ACC112 (cell line): ENCODE data around the gene GPRIN2.

Source experiments
- H2AFZ ChIP-seq: fragments of 200-600 bp; sonication (generic); one replicate; pipeline ENCODE4 v1.6.0; 2017; ENCODE audit warnings: antibody characterized with exemption, low read length; ENCODE audit not compliant: unreplicated experiment
- H3K27ac ChIP-seq: fragments of 200-600 bp; sonication (generic); 2 replicates; pipeline ENCODE4 v1.5.1; 2014; ENCODE audit warnings: low read depth, mild to moderate bottlenecking, antibody characterized with exemption, low read length, moderate library complexity
- H3K27me3 ChIP-seq: fragments of 200-600 bp; sonication (generic); 2 replicates; pipeline ENCODE4 v1.6.1; 2014; ENCODE audit warnings: mild to moderate bottlenecking, antibody characterized with exemption, low read length, moderate library complexity, mixed read lengths; ENCODE audit not compliant: insufficient read depth
- H3K36me3 ChIP-seq: fragments of 200-600 bp; sonication (generic); 2 replicates; pipeline ENCODE4 v1.6.1; 2016; ENCODE audit warnings: mild to moderate bottlenecking, antibody characterized with exemption, low read length, moderate library complexity, mixed read lengths; ENCODE audit not compliant: insufficient read depth
- H3K4me1 ChIP-seq: fragments of 200-600 bp; sonication (generic); one replicate; pipeline ENCODE4 v1.6.1; 2016; ENCODE audit warnings: low read length, mixed read lengths; ENCODE audit not compliant: insufficient read depth, unreplicated experiment, control insufficient read depth
- H3K4me3 ChIP-seq: fragments of 200-600 bp; sonication (generic); 2 replicates; pipeline ENCODE4 v1.5.1; 2014; ENCODE audit warnings: mild to moderate bottlenecking, low read depth, low read length
- H3K79me2 ChIP-seq: fragments of 200-600 bp; sonication (generic); one replicate; pipeline ENCODE4 v1.6.0; 2016; ENCODE audit warnings: low read length; ENCODE audit not compliant: control insufficient read depth, unreplicated experiment, insufficient read depth

GPRIN2 gene

GRCh38 chr10:46522295-46523118 is 34.0 kb downstream of the GPRIN2 start:
- H3K36me3 ChIP-seq: no peaks in the 10 kb centered on the region
- H3K27me3 ChIP-seq: no peaks in the 10 kb centered on the region
- H3K4me3 ChIP-seq: no peak overlapping the region
- H2AFZ ChIP-seq: no peak overlapping the region
- peak overlapping the region; percentile 93; the same call in 1 of the 2 replicates for H3K27ac ChIP-seq
- no peaks in the 10 kb centered on the region for H3K79me2 ChIP-seq
- peaks cover 43% of the 10 kb centered on the region for H3K4me1 ChIP-seq

GRCh38 chr10:46520941-46521340 is 35.5 kb downstream of the GPRIN2 start:
- peaks cover 53% of the 10 kb centered on the region for H3K4me1 ChIP-seq
- H3K27me3 ChIP-seq: no peaks in the 10 kb centered on the region
- no peak overlapping the region for H3K27ac ChIP-seq
- no peaks in the 10 kb centered on the region for H3K79me2 ChIP-seq
- H2AFZ ChIP-seq: no peak overlapping the region
- H3K4me3 ChIP-seq: no peak overlapping the region
- no peaks in the 10 kb centered on the region for H3K36me3 ChIP-seq

- H3K4me1 ChIP-seq: peaks cover 48% of the 10 kb centered on the region
- H3K36me3 ChIP-seq: no peaks in the 10 kb centered on the region
- H3K27ac ChIP-seq: no peak overlapping the region
- no peaks in the 10 kb centered on the region for H3K27me3 ChIP-seq
- no peaks in the 10 kb centered on the region for H3K79me2 ChIP-seq
- H2AFZ ChIP-seq: no peak overlapping the region
- H3K4me3 ChIP-seq: no peak overlapping the region
These were observed 36.1 kb downstream of the GPRIN2 start for GRCh38 chr10:46520381-46520780.

- H3K79me2 ChIP-seq: no peaks in the 10 kb centered on the region
- H3K36me3 ChIP-seq: no peaks in the 10 kb centered on the region
- peaks cover 26% of the 10 kb centered on the region for H3K4me1 ChIP-seq
- H3K4me3 ChIP-seq: no peak overlapping the region
- no peaks in the 10 kb centered on the region for H3K27me3 ChIP-seq
- H3K27ac ChIP-seq: no peak overlapping the region
- no peak overlapping the region for H2AFZ ChIP-seq
These were observed 38.3 kb downstream of the GPRIN2 start for GRCh38 chr10:46518028-46518725.

DNA sequence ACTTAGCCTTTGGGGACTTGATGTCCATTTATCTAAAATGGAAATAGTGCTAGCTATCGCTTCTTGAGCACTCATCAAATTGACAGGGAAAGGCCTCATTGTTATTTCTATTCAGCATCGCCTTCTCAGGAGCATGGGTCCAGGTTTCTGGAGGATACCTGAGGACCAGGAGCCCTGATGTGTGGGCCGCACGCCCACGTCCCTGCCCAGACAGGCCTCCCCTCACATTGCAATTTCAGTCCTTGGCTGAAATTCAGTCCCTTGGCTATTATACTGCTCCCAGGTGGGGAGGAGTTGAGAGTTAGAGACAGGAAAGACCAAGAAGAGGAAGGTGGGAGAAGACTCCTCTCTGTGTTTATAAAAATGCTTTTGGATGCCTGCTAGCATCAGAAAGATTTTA is 38.9 kb downstream of the GPRIN2 start:
- no peaks in the 10 kb centered on the region for H3K79me2 ChIP-seq
- H3K4me3 ChIP-seq: no peak overlapping the region
- H3K27me3 ChIP-seq: no peaks in the 10 kb centered on the region
- H3K4me1 ChIP-seq: peaks cover 20% of the 10 kb centered on the region
- no peak overlapping the region for H3K27ac ChIP-seq
- H3K36me3 ChIP-seq: no peaks in the 10 kb centered on the region
- no peak overlapping the region for H2AFZ ChIP-seq

- Histone ChIP-seq H3K4me3 (no peak overlapping the region), H3K79me2 (no peaks in the 10 kb centered on the region), H3K27ac (peak overlapping the region; percentile 23; the same call in 1 of the 2 replicates), H3K4me1 (peaks cover 18% of the 10 kb centered on the region), H3K36me3 (no peaks in the 10 kb centered on the region), H2AFZ (peak overlapping the region; percentile 81), H3K27me3 (no peaks in the 10 kb centered on the region)
These were observed 39.6 kb downstream of the GPRIN2 start for GRCh38 chr10:46516660-46517416.

- Histone ChIP-seq H2AFZ (no peak overlapping the region), H3K27ac (no peak overlapping the region), H3K4me3 (no peak overlapping the region), H3K79me2 (no peaks in the 10 kb centered on the region), H3K27me3 (no peaks in the 10 kb centered on the region), H3K36me3 (no peaks in the 10 kb centered on the region), H3K4me1 (peaks cover 10% of the 10 kb centered on the region)
These were observed 40.7 kb downstream of the GPRIN2 start for GRCh38 chr10:46515793-46516192.

- no peaks in the 10 kb centered on the region for H3K36me3 ChIP-seq
- H3K27ac ChIP-seq: no peak overlapping the region
- no peak overlapping the region for H2AFZ ChIP-seq
- peaks cover 10% of the 10 kb centered on the region for H3K4me1 ChIP-seq
- H3K79me2 ChIP-seq: no peaks in the 10 kb centered on the region
- H3K27me3 ChIP-seq: no peaks in the 10 kb centered on the region
- no peak overlapping the region for H3K4me3 ChIP-seq
These were observed 41.1 kb downstream of the GPRIN2 start for GRCh38 chr10:46515366-46515765.

DNA sequence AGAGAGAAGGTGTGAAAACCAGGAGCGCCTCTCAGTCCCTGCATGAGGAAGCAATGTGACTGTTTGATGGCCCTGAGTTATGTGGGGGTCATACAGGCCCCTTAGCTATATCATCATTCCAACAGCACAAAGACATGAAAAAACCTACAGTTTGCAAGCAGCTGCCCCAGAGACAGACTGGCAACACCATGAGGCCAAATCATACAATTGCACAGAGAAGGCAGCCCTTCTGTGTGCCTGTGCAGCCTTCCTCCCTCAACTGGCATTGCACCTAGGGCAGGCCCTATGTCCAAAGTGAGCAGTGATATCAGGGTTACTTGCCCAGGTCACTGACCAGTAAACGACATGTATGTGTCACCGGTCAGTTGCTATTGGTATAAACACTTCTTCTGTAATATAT is 41.6 kb downstream of the GPRIN2 start:
- Histone ChIP-seq H3K4me3 (no peak overlapping the region), H3K27me3 (no peaks in the 10 kb centered on the region), H3K27ac (no peak overlapping the region), H3K79me2 (no peaks in the 10 kb centered on the region), H3K36me3 (no peaks in the 10 kb centered on the region), H3K4me1 (peaks cover 10% of the 10 kb centered on the region), H2AFZ (no peak overlapping the region)

DNA sequence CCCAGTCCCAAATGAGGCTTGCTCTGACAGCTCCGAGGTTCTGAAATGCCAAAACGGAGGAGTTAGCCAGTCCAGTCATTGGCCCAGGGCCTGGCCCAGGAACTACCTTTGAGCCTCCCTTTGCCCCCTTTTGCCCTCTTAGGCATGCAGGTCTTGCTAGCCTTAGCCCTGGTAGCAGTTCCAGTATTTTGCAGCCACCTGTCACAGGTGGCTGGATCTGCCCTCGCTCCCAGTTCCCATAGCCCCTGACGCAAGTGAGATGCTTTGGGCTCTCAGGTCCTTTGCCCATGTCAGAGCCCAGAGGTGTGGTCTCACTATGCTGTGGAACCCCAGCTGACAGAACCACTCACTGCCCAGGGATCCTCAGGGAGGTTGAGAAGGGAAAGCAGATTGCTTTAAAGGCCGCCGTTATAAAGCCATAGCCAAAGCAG is 42.0 kb downstream of the GPRIN2 start:
- no peaks in the 10 kb centered on the region for H3K36me3 ChIP-seq
- no peaks in the 10 kb centered on the region for H3K79me2 ChIP-seq
- H3K4me3 ChIP-seq: no peak overlapping the region
- peaks cover 10% of the 10 kb centered on the region for H3K4me1 ChIP-seq
- no peaks in the 10 kb centered on the region for H3K27me3 ChIP-seq
- no peak overlapping the region for H2AFZ ChIP-seq
- H3K27ac ChIP-seq: no peak overlapping the region
